Stimulated activated naive CD8-positive, alpha-beta T cell treated with anti-CD3 and anti-CD28 coated beads, Interleukin-15, Interleukin-2, amounts not matched to agents 100 ng/mL and 50 ng/mL, for 24 hours (primary cell): ENCODE data around the gene ARSI.

Source experiments
- H3K27ac Mint-ChIP-seq: one replicate; pipeline ENCODE4 v1.8.0; 2021; ENCODE audit warnings: mild to moderate bottlenecking, mixed read lengths
- H3K27me3 Mint-ChIP-seq: one replicate; pipeline ENCODE4 v1.8.0; 2021; ENCODE audit warnings: mixed read lengths
- H3K36me3 Mint-ChIP-seq: one replicate; pipeline ENCODE4 v1.8.0; 2021; ENCODE audit warnings: low read depth, mixed read lengths
- H3K4me1 Mint-ChIP-seq: one replicate; pipeline ENCODE4 v1.8.0; 2021; ENCODE audit warnings: low read depth, mixed read lengths
- H3K4me3 Mint-ChIP-seq: one replicate; pipeline ENCODE4 v1.8.0; 2021; ENCODE audit warnings: mild to moderate bottlenecking, mixed read lengths
- H3K9me3 Mint-ChIP-seq: one replicate; pipeline ENCODE4 v1.8.0; 2021; ENCODE audit warnings: mixed read lengths

ARSI gene

DNA sequence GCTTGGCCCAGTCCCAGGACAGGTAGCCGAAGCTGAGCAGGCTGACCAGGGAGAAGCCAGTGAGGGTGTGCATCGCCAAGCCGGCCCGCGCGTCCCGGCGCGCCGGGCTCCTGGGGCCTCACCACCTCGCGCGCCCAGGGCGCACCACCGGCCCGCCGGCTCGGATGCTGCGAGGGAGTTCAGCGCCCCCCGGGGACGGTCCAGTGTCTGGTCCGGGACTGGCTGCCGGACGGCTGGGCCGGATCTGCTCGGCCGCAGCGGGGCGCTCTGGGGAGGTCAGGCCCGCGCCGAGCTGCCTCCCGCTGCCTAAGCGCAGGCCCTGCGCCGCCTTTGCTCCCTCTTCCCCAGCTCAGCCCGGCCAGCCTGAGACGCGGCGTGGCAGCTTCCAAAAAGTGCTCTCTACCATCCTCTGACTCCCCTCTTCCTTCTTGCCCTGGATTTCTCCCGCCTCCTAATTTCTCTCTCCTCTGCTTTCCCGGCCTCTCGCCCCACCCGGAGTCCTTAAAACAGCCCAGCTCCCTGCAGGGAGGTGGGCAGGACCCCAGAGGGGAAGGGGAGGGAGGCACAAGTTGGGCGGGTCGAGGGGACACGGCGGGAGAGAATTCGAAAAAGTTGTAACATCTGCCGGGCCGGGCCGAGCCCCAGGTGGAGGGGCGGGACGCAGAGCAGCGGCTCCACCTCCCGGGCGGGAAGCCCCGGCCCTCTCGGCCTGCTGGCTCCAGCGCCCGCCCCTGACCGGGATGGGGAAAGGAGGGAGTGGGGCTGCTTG lies at the start of gene ARSI:
ARSI (minus strand) TSS at position 605 of the 769 bp plus-strand sequence; CDS start at position 73, 532 bp downstream.
- Mint-ChIP-seq H3K36me3 (no peaks in the 10 kb centered on the region), H3K4me3 (no peak within 1 kb of the TSS), H3K4me1 (no peaks in the 10 kb centered on the region), H3K9me3 (no peaks in the 10 kb centered on the region), H3K27ac (no peak within 1 kb of the TSS), H3K27me3 (peaks cover 26% of the 10 kb centered on the region)

DNA sequence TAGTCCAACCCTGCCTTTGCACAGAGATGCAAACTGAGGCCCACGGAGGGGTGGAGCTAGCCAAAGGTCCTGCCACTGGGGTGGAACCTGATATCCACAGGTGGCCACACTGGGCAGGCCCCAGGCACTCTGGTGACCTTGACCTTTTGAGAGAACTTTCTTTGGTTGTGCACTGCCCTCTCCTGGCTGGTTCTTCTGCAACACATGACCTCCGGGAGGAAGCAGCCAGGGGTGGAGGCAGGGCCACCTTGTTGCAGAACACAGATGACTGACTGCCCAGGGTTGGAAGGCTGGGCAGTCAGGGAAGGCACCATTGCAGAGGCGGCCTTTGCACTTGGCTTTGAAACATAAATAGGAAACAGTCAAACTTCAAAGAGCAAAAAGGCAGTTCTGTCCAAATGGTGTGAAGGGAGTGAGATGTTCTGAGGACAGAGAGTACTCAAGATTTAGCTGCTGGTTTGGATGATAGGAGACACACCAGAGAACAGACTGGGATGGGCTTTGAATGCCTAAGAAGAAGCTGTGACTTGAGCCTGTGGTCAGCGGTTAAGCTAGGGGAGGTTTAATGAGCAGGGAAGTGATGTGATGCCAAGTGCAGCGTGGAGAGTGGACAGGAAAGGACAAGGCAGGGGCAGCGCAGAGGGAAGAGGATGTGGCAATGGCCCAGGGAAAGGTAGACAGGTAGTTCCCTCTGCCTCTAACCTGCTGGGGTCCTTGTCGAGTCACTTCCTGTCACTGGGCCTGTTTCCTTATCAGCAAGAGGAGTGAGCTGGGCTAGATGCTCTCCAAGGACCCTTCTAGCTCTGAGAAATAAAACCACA lies 48.0 kb upstream of the ARSI start:
- H3K9me3 Mint-ChIP-seq: no peaks in the 10 kb centered on the region
- peak overlapping the region; percentile 81 for H3K27ac Mint-ChIP-seq
- H3K27me3 Mint-ChIP-seq: no peaks in the 10 kb centered on the region
- no peaks in the 10 kb centered on the region for H3K36me3 Mint-ChIP-seq
- no peak overlapping the region for H3K4me3 Mint-ChIP-seq
- H3K4me1 Mint-ChIP-seq: peaks cover 9% of the 10 kb centered on the region

DNA sequence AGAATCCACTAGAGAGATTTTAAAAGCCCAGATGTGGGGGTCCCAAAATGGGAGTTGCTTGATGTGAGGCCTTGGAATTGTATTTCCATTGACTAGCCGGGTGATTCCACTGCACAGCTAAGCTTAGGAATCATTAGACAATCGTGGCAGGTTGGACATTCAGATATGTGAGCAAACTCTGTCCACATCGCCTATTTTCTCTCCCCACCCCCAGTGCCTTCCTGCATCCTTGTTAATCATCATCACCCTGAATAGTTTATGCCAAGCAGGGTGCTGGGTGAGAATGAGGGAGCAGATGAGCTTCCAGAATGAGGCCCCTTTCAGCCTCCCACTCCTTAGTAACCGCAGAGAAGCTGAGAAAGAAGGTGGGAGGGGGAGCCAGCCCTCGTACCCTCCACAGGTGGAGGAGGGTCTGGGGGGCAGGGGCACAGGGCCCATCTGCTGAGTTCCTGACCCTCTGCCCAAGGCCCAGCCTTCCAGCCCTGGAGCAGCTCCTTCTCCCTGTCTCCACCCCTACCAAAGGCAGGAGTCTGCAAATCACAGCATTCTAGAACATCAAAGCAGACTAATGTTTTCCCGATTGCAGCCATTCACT lies 47.1 kb upstream of the ARSI start:
- no peak overlapping the region for H3K27ac Mint-ChIP-seq
- H3K4me1 Mint-ChIP-seq: peaks cover 9% of the 10 kb centered on the region
- H3K27me3 Mint-ChIP-seq: no peaks in the 10 kb centered on the region

DNA sequence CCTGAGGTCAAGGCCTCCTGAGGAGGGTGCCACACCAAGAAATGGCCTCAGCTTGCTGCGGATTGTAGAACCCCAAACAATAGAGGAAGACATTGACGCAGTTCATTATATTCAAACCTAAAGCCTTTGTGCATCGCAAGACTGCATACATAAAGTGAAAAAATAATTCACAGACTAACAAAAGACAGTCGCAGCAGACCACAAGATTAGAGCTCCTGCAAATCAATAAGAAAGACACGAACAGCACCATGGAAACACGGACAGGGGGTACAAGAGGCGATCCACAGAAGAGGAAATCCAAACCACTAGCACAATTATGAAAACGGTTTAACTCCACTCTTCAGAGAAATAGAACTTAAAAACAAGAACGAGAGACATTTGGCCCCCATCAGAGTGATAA lies 44.7 kb upstream of the ARSI start:
- H3K9me3 Mint-ChIP-seq: no peaks in the 10 kb centered on the region
- H3K27ac Mint-ChIP-seq: no peak overlapping the region
- H3K4me3 Mint-ChIP-seq: no peak overlapping the region

More for the DNA sequence above, 47.1 kb upstream of the ARSI start:
- Mint-ChIP-seq H3K36me3 (no peaks in the 10 kb centered on the region), H3K4me3 (no peak overlapping the region), H3K9me3 (no peaks in the 10 kb centered on the region)

DNA sequence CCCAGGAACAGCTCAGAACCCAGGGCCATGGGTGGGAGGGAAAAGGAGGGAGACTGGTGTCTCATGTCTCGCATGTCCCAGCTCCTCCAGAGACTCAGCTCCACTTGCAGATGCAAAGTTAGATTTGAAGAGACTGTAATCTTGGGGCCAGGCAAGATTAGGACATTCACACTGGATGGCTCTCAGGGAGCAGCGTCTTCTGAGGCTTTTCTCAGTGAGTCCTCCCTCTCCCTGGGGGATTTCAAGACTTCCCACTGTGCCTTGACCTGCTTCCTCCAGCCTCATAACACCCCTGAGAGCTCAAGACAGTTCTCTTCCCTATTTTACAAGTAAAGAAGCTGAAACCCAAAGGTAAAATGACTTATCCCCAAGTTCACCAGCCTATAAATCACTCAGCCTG lies 44.3 kb upstream of the ARSI start:
- peaks cover 9% of the 10 kb centered on the region for H3K4me1 Mint-ChIP-seq
- no peak overlapping the region for H3K4me3 Mint-ChIP-seq
- no peaks in the 10 kb centered on the region for H3K9me3 Mint-ChIP-seq
- no peaks in the 10 kb centered on the region for H3K27me3 Mint-ChIP-seq
- no peak overlapping the region for H3K27ac Mint-ChIP-seq
- H3K36me3 Mint-ChIP-seq: no peaks in the 10 kb centered on the region

More for the DNA sequence above, 44.7 kb upstream of the ARSI start:
- Mint-ChIP-seq H3K27me3 (no peaks in the 10 kb centered on the region), H3K4me1 (peaks cover 9% of the 10 kb centered on the region), H3K36me3 (no peaks in the 10 kb centered on the region)

DNA sequence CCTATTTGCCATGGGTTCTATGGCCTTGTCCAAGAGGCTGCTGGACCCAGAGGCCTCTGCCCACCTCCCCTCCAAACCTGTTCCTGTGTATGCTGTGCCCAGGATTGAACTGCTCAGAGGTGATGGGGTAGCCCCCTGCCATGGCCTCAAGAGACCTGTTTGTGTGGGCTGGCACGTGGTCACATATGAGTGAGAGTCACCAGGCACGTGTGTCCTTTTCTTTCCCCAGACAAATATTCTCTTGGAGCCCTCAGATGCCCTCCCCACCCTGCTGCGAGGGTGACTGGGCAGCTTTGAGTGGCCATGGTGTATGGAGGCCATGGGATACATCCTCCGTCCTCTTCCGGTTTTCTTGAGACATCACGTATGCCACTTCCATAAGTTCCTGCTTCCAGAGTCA lies 43.9 kb upstream of the ARSI start:
- Mint-ChIP-seq H3K4me1 (peaks cover 9% of the 10 kb centered on the region), H3K36me3 (no peaks in the 10 kb centered on the region), H3K27ac (no peak overlapping the region), H3K9me3 (no peaks in the 10 kb centered on the region), H3K4me3 (no peak overlapping the region), H3K27me3 (no peaks in the 10 kb centered on the region)

DNA sequence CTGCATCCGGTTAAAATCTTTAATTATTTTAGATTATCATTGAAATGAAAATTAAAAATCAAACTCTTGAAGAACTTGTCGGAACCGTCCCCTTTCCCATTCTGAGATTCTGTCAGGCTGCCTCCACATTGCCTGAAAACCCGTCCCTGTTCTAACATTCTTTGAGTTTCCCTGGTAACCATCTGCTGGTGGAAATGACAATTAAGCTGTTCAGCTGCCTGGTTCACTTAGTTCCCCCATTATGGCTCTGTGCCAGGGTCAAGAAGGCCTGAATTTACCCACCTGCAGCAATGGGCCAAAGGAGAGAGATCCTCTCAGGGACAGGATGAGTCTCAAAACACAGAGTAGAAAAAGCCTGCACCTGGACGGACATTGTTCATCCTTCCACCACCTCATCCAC lies 43.0 kb upstream of the ARSI start:
- peaks cover 14% of the 10 kb centered on the region for H3K4me1 Mint-ChIP-seq
- H3K27ac Mint-ChIP-seq: peak overlapping the region; percentile 28
- H3K4me3 Mint-ChIP-seq: no peak overlapping the region
- no peaks in the 10 kb centered on the region for H3K27me3 Mint-ChIP-seq
- no peaks in the 10 kb centered on the region for H3K36me3 Mint-ChIP-seq
- H3K9me3 Mint-ChIP-seq: no peaks in the 10 kb centered on the region

DNA sequence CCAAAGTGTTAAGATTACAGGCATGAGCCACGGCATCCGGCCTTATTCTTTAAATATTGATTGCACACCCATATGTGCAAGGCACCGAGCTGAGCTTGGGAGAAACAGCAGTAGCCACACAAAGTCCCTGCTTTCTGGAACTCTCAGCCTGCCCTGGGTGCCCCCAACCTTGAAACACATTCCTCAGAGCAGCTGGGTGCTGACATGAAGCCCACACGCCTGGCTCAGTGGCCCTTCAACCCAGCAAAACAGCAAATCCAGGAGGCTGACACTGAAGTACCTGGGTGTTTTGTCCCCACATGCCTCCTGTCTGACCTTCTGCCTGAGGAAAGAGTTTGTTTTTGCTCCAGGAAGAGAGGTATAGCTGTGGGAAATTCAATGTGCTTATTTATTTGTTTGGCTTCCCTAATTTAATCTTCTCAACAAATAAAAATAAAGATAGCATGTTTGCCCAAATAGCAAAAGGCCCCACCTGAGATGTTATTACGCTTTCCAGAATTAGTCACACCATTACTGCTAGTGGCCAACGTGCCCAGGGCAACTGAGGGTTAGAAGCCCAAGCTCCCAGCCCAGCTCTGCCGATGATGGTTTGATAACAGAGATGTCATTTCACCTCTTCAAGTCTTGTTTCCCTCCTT lies 41.4 kb upstream of the ARSI start:
- Mint-ChIP-seq H3K27me3 (no peaks in the 10 kb centered on the region), H3K36me3 (no peaks in the 10 kb centered on the region), H3K4me1 (peaks cover 11% of the 10 kb centered on the region), H3K4me3 (no peak overlapping the region), H3K9me3 (no peaks in the 10 kb centered on the region), H3K27ac (no peak overlapping the region)

DNA sequence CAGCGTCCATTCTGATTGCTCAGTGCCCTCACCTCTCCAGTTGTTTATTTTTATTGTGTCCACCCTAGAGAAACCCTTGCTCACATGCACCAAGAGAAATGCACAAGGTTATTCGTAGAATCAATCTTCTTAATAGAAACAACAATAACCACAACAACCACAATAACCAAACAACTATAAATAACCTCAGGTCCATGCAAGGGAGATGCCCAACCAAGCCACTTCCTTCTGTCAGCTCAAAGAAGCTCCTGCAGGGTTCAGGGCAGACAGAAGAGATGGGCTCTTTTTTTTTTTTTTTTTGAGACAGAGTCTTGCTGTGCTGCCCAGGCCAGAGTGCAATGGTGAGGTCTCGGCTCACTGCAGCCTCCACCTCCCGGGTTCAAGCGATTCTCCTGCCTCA lies 39.9 kb upstream of the ARSI start:
- no peak overlapping the region for H3K27ac Mint-ChIP-seq
- no peaks in the 10 kb centered on the region for H3K36me3 Mint-ChIP-seq
- no peaks in the 10 kb centered on the region for H3K9me3 Mint-ChIP-seq
- no peaks in the 10 kb centered on the region for H3K27me3 Mint-ChIP-seq
- peaks cover 11% of the 10 kb centered on the region for H3K4me1 Mint-ChIP-seq
- no peak overlapping the region for H3K4me3 Mint-ChIP-seq

DNA sequence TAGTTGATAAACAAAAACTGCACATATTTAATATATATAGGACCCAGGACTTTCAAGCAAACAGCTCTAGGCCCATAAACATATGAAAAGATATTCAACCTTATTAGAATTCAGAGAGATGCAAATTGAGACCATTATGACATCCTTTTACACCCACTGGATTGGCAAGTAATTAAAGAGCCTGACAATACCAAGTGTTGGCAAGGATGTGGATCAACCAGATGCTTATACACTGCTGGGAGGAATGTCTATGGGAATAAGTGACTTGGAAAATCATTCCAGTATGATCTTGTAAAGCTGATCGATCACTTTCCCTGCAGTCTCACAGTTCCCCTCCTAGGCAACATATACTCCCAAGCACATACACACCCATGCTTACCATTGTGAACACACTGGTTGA lies 39.3 kb upstream of the ARSI start:
- Mint-ChIP-seq H3K9me3 (no peaks in the 10 kb centered on the region), H3K27ac (no peak overlapping the region)

DNA sequence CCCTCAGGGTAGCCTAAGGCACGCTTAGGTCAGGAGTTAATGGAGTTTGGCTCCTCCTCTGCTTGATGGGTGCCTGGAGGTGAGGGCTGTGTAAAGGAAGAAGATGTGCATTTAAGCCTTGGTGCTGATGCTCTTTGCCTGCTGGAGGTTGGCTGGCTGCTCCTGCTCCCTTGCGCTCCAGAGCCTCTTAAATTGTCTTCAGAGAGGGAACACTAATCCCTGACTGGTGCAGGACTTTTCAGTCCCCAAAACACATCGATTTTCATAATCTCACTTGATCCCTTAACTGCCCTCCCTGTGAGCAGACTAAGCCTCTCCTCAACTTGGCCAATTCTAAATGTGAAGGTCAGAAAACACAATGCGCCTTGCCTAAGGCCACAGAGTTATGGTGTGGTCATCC lies 38.6 kb upstream of the ARSI start:
- H3K4me3 Mint-ChIP-seq: no peak overlapping the region
- peaks cover 11% of the 10 kb centered on the region for H3K4me1 Mint-ChIP-seq
- H3K9me3 Mint-ChIP-seq: no peaks in the 10 kb centered on the region
- H3K27me3 Mint-ChIP-seq: no peaks in the 10 kb centered on the region
- H3K27ac Mint-ChIP-seq: peak overlapping the region; percentile 28
- H3K36me3 Mint-ChIP-seq: no peaks in the 10 kb centered on the region

More for the DNA sequence above, 39.3 kb upstream of the ARSI start:
- Mint-ChIP-seq H3K36me3 (no peaks in the 10 kb centered on the region), H3K4me3 (no peak overlapping the region), H3K4me1 (peaks cover 11% of the 10 kb centered on the region), H3K27me3 (no peaks in the 10 kb centered on the region)

DNA sequence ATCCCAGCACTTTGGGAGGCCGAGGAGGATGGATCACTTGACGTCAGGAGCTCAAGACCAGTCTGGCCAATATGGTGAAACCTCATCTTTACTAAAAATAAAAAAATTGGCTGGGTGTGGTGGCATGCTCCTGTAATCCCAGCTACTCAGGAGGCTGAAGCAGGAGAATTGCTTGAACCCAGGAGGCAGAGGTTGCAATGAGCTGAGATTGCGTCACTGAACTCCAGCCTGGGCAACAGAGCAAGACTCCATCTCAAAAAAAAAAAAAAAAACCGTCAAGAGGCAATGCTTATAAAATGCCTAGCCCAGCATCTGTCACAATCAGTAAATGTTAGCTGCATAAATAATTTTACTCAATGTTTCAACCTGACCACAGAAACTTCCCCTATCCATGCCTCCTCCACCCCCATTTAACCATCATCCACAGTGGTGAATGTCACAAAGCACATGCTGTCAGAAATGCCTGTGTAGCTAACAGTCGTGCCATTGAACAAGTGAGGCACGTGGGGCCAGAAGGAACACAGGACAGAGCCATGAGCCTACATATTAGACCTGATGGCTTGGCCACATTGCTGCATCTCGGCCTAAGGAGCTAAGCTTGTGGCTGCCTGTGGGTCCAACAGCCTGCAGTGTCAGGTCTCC lies 38.0 kb upstream of the ARSI start:
- Mint-ChIP-seq H3K4me1 (peaks cover 11% of the 10 kb centered on the region), H3K36me3 (no peaks in the 10 kb centered on the region), H3K27ac (peak overlapping the region; percentile 9), H3K9me3 (no peaks in the 10 kb centered on the region), H3K4me3 (no peak overlapping the region), H3K27me3 (no peaks in the 10 kb centered on the region)

DNA sequence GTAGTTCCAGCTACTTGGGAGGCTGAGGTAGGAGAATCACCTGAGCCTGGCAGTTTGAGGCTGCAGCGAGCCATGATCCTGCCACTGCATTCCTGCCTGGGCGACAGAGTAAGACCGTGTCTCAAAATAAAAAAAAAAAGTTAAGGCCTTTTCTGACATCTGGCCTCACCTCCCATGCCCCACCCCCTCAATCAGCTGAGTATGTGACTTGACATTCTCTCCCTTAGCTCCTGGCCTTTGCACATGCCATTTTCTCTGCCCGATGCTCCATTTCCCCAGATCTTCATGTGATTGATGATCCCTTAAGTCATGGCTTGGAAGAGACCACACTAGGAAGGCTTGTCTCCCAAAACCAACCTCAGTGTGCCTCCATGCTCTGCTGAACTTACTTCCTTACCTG lies 37.1 kb upstream of the ARSI start:
- Mint-ChIP-seq H3K4me1 (peaks cover 11% of the 10 kb centered on the region), H3K36me3 (no peaks in the 10 kb centered on the region), H3K27ac (no peak overlapping the region), H3K27me3 (no peaks in the 10 kb centered on the region), H3K4me3 (no peak overlapping the region), H3K9me3 (no peaks in the 10 kb centered on the region)

DNA sequence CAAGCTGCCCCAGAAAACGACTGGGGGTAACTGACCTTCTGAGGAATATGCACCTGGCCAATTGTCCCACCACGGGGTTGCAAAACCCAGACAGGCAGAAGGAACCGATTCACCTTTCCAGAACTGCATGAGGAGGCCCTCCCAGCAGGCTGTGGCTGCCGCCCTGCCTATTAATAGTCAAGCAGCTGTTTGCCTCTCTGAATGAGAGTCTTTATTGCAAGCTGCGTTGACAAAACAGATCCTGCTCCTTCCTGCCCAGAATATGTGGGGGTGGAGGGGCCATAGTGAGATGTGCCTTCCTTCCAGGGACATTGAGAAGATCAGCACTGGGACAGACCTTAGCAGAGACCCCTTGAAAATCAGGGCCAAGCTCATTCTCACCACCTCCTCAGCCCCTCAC lies 36.5 kb upstream of the ARSI start:
- no peak overlapping the region for H3K4me3 Mint-ChIP-seq
- H3K4me1 Mint-ChIP-seq: peaks cover 11% of the 10 kb centered on the region
- H3K27me3 Mint-ChIP-seq: no peaks in the 10 kb centered on the region
- no peak overlapping the region for H3K27ac Mint-ChIP-seq
- H3K36me3 Mint-ChIP-seq: no peaks in the 10 kb centered on the region
- no peaks in the 10 kb centered on the region for H3K9me3 Mint-ChIP-seq
